ENCODE data around the gene PTPRD. TPM values are rescaled to one million over a fixed set of nuclear protein-coding genes. Genes with fewer than 3 reads are reported as not detected.

Gene PTPRD
- total and polyA plus RNA-seq, 9 of the 15 experiments (the other 6 are each of a cell fraction or from before 2014, with no cell fraction given), result 0.11 TPM; not detected in 8

DNA sequence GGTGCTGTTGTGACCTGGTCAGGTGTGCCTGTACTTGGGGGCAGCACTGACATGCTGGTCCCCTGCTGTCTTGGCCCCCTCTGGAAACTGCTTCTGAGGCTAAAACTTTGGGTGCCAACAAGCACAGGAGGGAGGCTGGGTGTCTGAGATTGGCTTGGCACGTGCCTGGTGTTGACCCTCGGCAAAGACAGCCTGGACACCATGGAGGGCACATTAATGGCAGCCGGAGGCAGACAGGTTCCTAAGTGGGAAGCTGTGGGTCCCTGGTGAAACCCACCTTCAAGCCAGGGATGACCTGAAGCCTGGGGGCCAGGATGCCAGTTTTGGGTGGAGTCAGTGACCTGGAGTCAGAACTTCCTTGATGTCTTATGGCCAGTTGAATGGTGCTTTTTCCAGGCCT is 894.1 kb downstream of the PTPRD start:
- DNase-seq (ENCODE audit: extremely low read depth in 1 of 4, low spot score in 3 of 4) (no peak), FAIRE-seq (no peak), ATAC-seq (no peak)
- CTCF ChIA-PET (ENCODE audit: low intra/inter-chr PET ratio), result no interaction called here
- Histone ChIP-seq H4K20me1 (replicated peaks; ENCODE audit: control insufficient read depth, insufficient read depth, low read length) (no peaks in the 10 kb centered on the region), H3K4me1 (replicated peaks in 1 of 2; ENCODE audit: control insufficient read depth in 2 of 2, insufficient read depth in 2 of 2, low read length in 2 of 2) (no peaks in the 10 kb centered on the region), H3K9me1 (ENCODE audit: control insufficient read depth, insufficient read depth, low read length) (no peaks in the 10 kb centered on the region), H3K4me2 (ENCODE audit: insufficient read depth, low read length) (no peak overlapping the region), H2AFZ (ENCODE audit: low read depth, low read length) (no peak overlapping the region), H3K9ac (ENCODE audit: insufficient read depth in 1 of 2, low read depth in 2 of 2, low read length in 2 of 2) (no peak overlapping the region), H3K36me3 (ENCODE audit: control insufficient read depth, insufficient read depth, low read length) (no peaks in the 10 kb centered on the region), H3K27me3 (ENCODE audit: control insufficient read depth in 2 of 2, insufficient read depth in 2 of 2, low read length in 2 of 2) (no peaks in the 10 kb centered on the region), H3K9me3 (replicated peaks; ENCODE audit: control insufficient read depth, insufficient read depth, low read depth, low read length) (no peaks in the 10 kb centered on the region; the same call in 1 of the 2 replicates), H3K4me3 (no peak overlapping the region), H3K27ac (ENCODE audit: extremely low read depth, low read depth, low read length) (no peak overlapping the region), H3K79me2 (ENCODE audit: control insufficient read depth, insufficient read depth, low read length) (no peaks in the 10 kb centered on the region)
- POLR2A ChIA-PET, result no interaction called here
- in situ Hi-C loops (cut with MboI) (no loop called here), intact Hi-C loops (cut with micrococcal nuclease) (no loop called here)
- no TSS peak for BruUV-seq (replicated peaks)
- 11% methylated on average over 3 of the region's 3 CpGs for WGBS (ENCODE audit: insufficient coverage, low coverage, missing lambda C conversion rate)
- TF ChIP-seq ZNF239 (CRISPR knock-in tag; IDR thresholded peaks at IDR 0.05), result no peak
- TF ChIP-seq ILK (tag; IDR thresholded peaks at IDR 0.05; ENCODE audit: borderline replicate concordance, low read depth), result no peak
- no peak for TF ChIP-seq ZNF316 (IDR thresholded peaks at IDR 0.05)
- TF ChIP-seq ASH1L (IDR thresholded peaks at IDR 0.05; ENCODE audit: borderline replicate concordance, low read depth, partially characterized antibody), result no peak
- TF ChIP-seq STAT5B (CRISPR knock-in tag; IDR thresholded peaks at IDR 0.05), result no peak
- no peak for TF ChIP-seq MCM7 (IDR thresholded peaks at IDR 0.05)
- TF ChIP-seq, protein P1, sequence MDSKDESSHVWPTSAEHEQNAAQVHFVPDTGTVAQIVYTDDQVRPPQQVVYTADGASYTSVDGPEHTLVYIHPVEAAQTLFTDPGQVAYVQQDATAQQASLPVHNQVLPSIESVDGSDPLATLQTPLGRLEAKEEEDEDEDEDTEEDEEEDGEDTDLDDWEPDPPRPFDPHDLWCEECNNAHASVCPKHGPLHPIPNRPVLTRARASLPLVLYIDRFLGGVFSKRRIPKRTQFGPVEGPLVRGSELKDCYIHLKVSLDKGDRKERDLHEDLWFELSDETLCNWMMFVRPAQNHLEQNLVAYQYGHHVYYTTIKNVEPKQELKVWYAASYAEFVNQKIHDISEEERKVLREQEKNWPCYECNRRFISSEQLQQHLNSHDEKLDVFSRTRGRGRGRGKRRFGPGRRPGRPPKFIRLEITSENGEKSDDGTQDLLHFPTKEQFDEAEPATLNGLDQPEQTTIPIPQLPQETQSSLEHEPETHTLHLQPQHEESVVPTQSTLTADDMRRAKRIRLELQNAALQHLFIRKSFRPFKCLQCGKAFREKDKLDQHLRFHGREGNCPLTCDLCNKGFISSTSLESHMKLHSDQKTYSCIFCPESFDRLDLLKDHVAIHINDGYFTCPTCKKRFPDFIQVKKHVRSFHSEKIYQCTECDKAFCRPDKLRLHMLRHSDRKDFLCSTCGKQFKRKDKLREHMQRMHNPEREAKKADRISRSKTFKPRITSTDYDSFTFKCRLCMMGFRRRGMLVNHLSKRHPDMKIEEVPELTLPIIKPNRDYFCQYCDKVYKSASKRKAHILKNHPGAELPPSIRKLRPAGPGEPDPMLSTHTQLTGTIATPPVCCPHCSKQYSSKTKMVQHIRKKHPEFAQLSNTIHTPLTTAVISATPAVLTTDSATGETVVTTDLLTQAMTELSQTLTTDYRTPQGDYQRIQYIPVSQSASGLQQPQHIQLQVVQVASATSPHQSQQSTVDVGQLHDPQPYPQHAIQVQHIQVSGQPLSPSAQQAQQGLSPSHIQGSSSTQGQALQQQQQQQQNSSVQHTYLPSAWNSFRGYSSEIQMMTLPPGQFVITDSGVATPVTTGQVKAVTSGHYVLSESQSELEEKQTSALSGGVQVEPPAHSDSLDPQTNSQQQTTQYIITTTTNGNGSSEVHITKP (IDR thresholded peaks at IDR 0.05; ENCODE audit: partially characterized antibody), result no peak
- TF ChIP-seq ZNF324 (CRISPR knock-in tag; IDR thresholded peaks at IDR 0.05), result no peak
- no peak for TF ChIP-seq CBFA2T2 (conservative IDR thresholded peaks at IDR 0.05)
- TF ChIP-seq ZC3H4 (CRISPR knock-in tag; IDR thresholded peaks at IDR 0.05; ENCODE audit: borderline replicate concordance), result no peak
- TF ChIP-seq RBM14 (IDR thresholded peaks at IDR 0.05; ENCODE audit: borderline replicate concordance, insufficient read depth, low read depth, low read length), result no peak
- no peak for TF ChIP-seq POLR2H (tag; IDR thresholded peaks at IDR 0.05; ENCODE audit: low read depth)
- TF ChIP-seq MYBL2 (IDR thresholded peaks at IDR 0.05; ENCODE audit: low read depth), result no peak
- TF ChIP-seq MYBL2 (CRISPR knock-in tag; IDR thresholded peaks at IDR 0.05; ENCODE audit: borderline replicate concordance), result no peak
- no peak for TF ChIP-seq MECOM (CRISPR knock-in tag; IDR thresholded peaks at IDR 0.05)
- no peak for TF ChIP-seq ZNF41 (CRISPR knock-in tag; conservative IDR thresholded peaks at IDR 0.05)
- no peak for TF ChIP-seq CXXC5 (CRISPR knock-in tag; IDR thresholded peaks at IDR 0.05)
- no peak for TF ChIP-seq TAF15 (IDR thresholded peaks at IDR 0.05; ENCODE audit: low read depth, low read length)
- no peak for TF ChIP-seq POLR2B (IDR thresholded peaks at IDR 0.05; ENCODE audit: low read depth, partially characterized antibody)
- TF ChIP-seq KAT8 (IDR thresholded peaks at IDR 0.05; ENCODE audit: low read depth), result no peak
